Activated naive CD4-positive, alpha-beta T cell treated with anti-CD3 and anti-CD28 coated beads for 36 hours (primary cell): Measurements from ENCODE around the gene GPX5. TPM values are rescaled to one million over a fixed set of nuclear protein-coding genes. Genes with fewer than 3 reads are reported as not detected.

Source experiments
- CTCF ChIA-PET: fragments of 350-600 bp; sonication (Branson Sonifier 250); formaldehyde crosslinking; loops from one replicate; lab custom pipeline; 2021; ENCODE audit warnings: antibody characterized with exemption; lab: Charles Lee
- DNase-seq: peaks from one replicate; pipeline ENCODE4 v3.0.0-alpha.2; 2020
- H3K27ac Mint-ChIP-seq: one replicate; pipeline ENCODE4 v1.8.0; 2021; ENCODE audit warnings: mild to moderate bottlenecking, mixed read lengths
- H3K27me3 Mint-ChIP-seq: one replicate; pipeline ENCODE4 v1.8.0; 2021; ENCODE audit warnings: low read depth, mixed read lengths
- H3K36me3 Mint-ChIP-seq: one replicate; pipeline ENCODE4 v1.8.0; 2021; ENCODE audit warnings: low read depth, mixed read lengths
- H3K4me1 Mint-ChIP-seq: one replicate; pipeline ENCODE4 v1.8.0; 2021; ENCODE audit warnings: low read depth, mixed read lengths
- H3K4me3 Mint-ChIP-seq: one replicate; pipeline ENCODE4 v1.8.0; 2021; ENCODE audit warnings: mild to moderate bottlenecking, moderate library complexity, mixed read lengths
- H3K9me3 Mint-ChIP-seq: one replicate; pipeline ENCODE4 v1.8.0; 2021; ENCODE audit warnings: mixed read lengths
- intact Hi-C: fragments of 100-400 bp; cut with micrococcal nuclease; formaldehyde crosslinking; loops from one replicate; pipeline ENCODE4 v1.15.1; 2023
- total RNA-seq, 2 experiments: library from RNA; stranded (reverse); gene quantifications; one replicate each; pipeline ENCODE4 v1.2.3, GENCODE V29; 2021

Gene GPX5
- total RNA-seq, 2 experiments from 2014 or later = not detected

DNA sequence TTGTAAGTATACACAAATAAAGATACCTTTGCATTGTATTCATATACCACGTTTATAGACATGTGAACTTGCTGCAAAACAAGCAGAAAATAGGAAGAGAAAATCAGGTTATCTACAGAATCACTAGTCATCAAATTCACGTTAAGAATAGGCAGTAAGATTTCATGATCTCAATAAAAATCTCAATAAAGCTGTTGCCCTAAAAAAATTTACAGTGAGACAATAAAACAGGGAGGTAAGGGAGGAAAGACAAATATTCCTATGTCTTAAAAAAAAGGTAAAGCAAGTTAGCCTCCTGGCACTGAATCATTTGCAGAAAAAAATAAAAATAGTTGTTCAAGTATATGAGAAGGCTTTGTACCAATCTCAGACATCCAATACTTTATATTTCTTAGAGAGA, 44.1 kb downstream of the GPX5 start:
- Mint-ChIP-seq H3K4me3 (no peak overlapping the region), H3K9me3 (no peaks in the 10 kb centered on the region), H3K36me3 (no peaks in the 10 kb centered on the region), H3K27ac (no peak overlapping the region), H3K4me1 (no peaks in the 10 kb centered on the region), H3K27me3 (peaks cover 41% of the 10 kb centered on the region)
- CTCF ChIA-PET = interaction anchor here (0.7 kb wide), 1 partner anchor 541 kb away, joined by 3 read pairs; no protein-coding TSS in a partner anchor
- no peak for DNase-seq
- intact Hi-C loops = no loop called here

DNA sequence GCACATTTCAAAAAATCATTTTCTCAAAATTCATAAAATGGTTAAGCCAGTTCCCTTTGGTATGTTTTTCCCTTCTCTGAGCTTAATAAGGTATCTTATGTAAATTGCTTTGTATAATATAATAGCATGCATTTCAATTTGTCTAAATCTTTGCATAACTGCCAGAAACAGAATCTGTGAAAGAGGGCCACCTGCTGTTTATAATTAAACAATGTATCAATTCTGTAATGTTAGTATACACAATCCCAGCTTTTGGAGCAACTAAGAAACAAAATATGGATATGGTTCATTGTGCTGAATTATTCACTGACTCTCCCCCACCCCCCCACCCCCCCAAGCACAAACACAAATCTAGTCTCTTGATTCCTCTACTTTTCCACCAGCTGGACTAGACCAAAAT, 54.8 kb downstream of the GPX5 start:
- H3K36me3 Mint-ChIP-seq = peaks cover 1% of the 10 kb centered on the region
- no peaks in the 10 kb centered on the region for H3K4me1 Mint-ChIP-seq
- H3K4me3 Mint-ChIP-seq = no peak overlapping the region
- no peak for DNase-seq
- H3K27ac Mint-ChIP-seq = no peak overlapping the region
- H3K9me3 Mint-ChIP-seq = no peaks in the 10 kb centered on the region
- CTCF ChIA-PET = interaction anchor here (0.7 to 0.8 kb wide), 4 partner anchors 42 to 301 kb away, joined by 3 to 5 read pairs (median 4); no protein-coding TSS in a partner anchor
- H3K27me3 Mint-ChIP-seq = peaks cover 21% of the 10 kb centered on the region
- intact Hi-C loops = loop anchor here (1.0 to 10.0 kb wide), 2 partner anchors 84 to 186 kb away; partner anchors contain the start of gene ZSCAN12

DNA sequence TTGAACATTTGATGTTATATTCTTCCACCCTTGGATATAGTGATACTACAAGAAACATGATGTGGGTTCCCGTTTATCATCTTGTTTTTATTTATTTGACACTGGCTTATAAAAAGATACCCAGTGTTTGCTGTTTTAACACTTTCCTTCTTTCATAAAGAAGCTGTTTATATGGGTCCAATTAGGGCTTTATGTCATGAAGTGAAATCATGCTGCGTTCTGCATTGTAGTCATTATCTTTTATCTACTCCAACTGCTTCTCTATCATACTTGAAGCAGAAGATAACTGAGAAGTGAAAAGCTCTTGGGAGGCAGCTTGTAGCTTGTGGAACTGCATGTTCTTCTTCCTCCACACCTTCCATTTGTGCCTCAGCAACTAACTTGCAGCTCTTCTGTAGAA, 57.8 kb downstream of the GPX5 start:
- H3K4me1 Mint-ChIP-seq = peaks cover 12% of the 10 kb centered on the region
- CTCF ChIA-PET = interaction anchor here (1.0 kb wide), 1 partner anchor 88 kb away, joined by 3 read pairs; no protein-coding TSS in a partner anchor
- peaks cover 35% of the 10 kb centered on the region for H3K27me3 Mint-ChIP-seq
- DNase-seq = no peak
- H3K27ac Mint-ChIP-seq = no peak overlapping the region
- H3K36me3 Mint-ChIP-seq = peaks cover under 1% of the 10 kb centered on the region
- H3K4me3 Mint-ChIP-seq = no peak overlapping the region
- H3K9me3 Mint-ChIP-seq = no peaks in the 10 kb centered on the region
- intact Hi-C loops = loop anchor here (10.0 kb wide), 1 partner anchor 189 kb away; the partner anchor contains the start of gene ZSCAN12

Other genes starting within 250 kb of the GPX5 start
- gene PGBD1, start 244.3 kb upstream of the GPX5 start, total RNA-seq = under 1 TPM; 0.64 to 0.69 TPM
- under 1 TPM; 0.62 to 0.89 TPM for gene ZSCAN31, start 189.7 kb upstream of the GPX5 start, total RNA-seq
- 1 to 10 TPM; 1.3 TPM for gene ZKSCAN3, start 175.9 kb upstream of the GPX5 start, total RNA-seq
- gene ZSCAN12, start 126.1 kb upstream of the GPX5 start, total RNA-seq = 1 to 10 TPM; 4.4 to 4.7 TPM
- gene ZSCAN23, start 82.4 kb upstream of the GPX5 start, total RNA-seq = 1 to 10 TPM; 1.7 to 2.0 TPM
- gene GPX6, start 10.1 kb upstream of the GPX5 start, total RNA-seq = not detected